ENCODE results near the gene SPATA18. TPM values are rescaled to one million over a fixed set of nuclear protein-coding genes. Genes with fewer than 3 reads are reported as not detected.

SPATA18 gene
- polyA plus RNA-seq, 2 of the 4 experiments (the other 2 are of a cell fraction), result 4.3 to 6.7 TPM

GRCh38 chr4:52110171-52110570, 59.1 kb downstream of the SPATA18 start:
- TF ChIP-seq NFE2L2 (conservative IDR thresholded peaks at IDR 0.05; ENCODE audit: low read length), result no peak
- no peak for TF ChIP-seq ESRRA (IDR thresholded peaks at IDR 0.05; ENCODE audit: borderline replicate concordance, low read length)
- ChIA-PET POLR2A (no interaction called here), CTCF (no interaction called here)
- FAIRE-seq (no peak), DNase-seq (ENCODE audit: low read depth in 1 of 2, low spot score in 1 of 2) (no peak), ATAC-seq (no peak)
- no peak overlapping the region for H3K4me2 ChIP-seq
- H3K4me3 ChIP-seq, result no peak overlapping the region
- H3K4me1 ChIP-seq, result no peaks in the 10 kb centered on the region
- no peaks in the 10 kb centered on the region for H3K9me3 ChIP-seq
- H3K27ac ChIP-seq, result no peak overlapping the region
- WGBS (ENCODE audit: missing lambda C conversion rate), result 50% methylated on average over 1 of the region's 1 CpG

GRCh38 chr4:52111995-52112394, 60.9 kb downstream of the SPATA18 start:
- no peak overlapping the region for H3K27ac ChIP-seq
- WGBS (ENCODE audit: missing lambda C conversion rate), result 5% methylated on average over 1 of the region's 1 CpG
- POLR2A ChIA-PET, result no interaction called here
- no peaks in the 10 kb centered on the region for H3K4me1 ChIP-seq
- CTCF ChIA-PET, result no interaction called here
- no peak overlapping the region for H3K4me2 ChIP-seq
- no peak for FAIRE-seq
- no peak overlapping the region for H3K4me3 ChIP-seq
- no peak for DNase-seq (ENCODE audit: low read depth in 1 of 2, low spot score in 1 of 2)
- H3K9me3 ChIP-seq, result no peaks in the 10 kb centered on the region
- TF ChIP-seq POLR2AphosphoS2 (conservative IDR thresholded peaks at IDR 0.05; ENCODE audit: low read length), result no peak
- no peak for TF ChIP-seq HOXA7 (CRISPR knock-in tag; IDR thresholded peaks at IDR 0.05)
- no peak for TF ChIP-seq USF2 (IDR thresholded peaks at IDR 0.05)
- no peak for TF ChIP-seq HOXB5 (CRISPR knock-in tag; IDR thresholded peaks at IDR 0.05)
- TF ChIP-seq KDM5A (IDR thresholded peaks at IDR 0.05), result no peak
- no peak for TF ChIP-seq NR3C1 (IDR thresholded peaks at IDR 0.05)
- no peak for TF ChIP-seq HEYL (CRISPR knock-in tag; IDR thresholded peaks at IDR 0.05)
- no peak for TF ChIP-seq FOXS1 (CRISPR knock-in tag; IDR thresholded peaks at IDR 0.05)
- TF ChIP-seq E2F6 (IDR thresholded peaks at IDR 0.05; ENCODE audit: borderline replicate concordance, low read depth), result no peak
- TF ChIP-seq NPAS2 (CRISPR knock-in tag; IDR thresholded peaks at IDR 0.05; ENCODE audit: borderline replicate concordance), result no peak
- TF ChIP-seq ZNF302 (CRISPR knock-in tag; IDR thresholded peaks at IDR 0.05), result no peak
- no peak for TF ChIP-seq MAFK (IDR thresholded peaks at IDR 0.05; ENCODE audit: partially characterized antibody)
- no peak for TF ChIP-seq RFX5 (IDR thresholded peaks at IDR 0.05)
- no peak for TF ChIP-seq REST (IDR thresholded peaks at IDR 0.05)
- TF ChIP-seq FOSL2 (IDR thresholded peaks at IDR 0.05), result no peak
- no peak for TF ChIP-seq FOSL2 (CRISPR knock-in tag; IDR thresholded peaks at IDR 0.05)
- TF ChIP-seq RAD21 (conservative IDR thresholded peaks at IDR 0.05 in 1 of 2, IDR thresholded peaks at IDR 0.05 in 1 of 2), result no peak
- TF ChIP-seq HDAC2 (IDR thresholded peaks at IDR 0.05), result no peak
- no peak for TF ChIP-seq HOXB13 (CRISPR knock-in tag; IDR thresholded peaks at IDR 0.05; ENCODE audit: low read depth)
- TF ChIP-seq MAX (IDR thresholded peaks at IDR 0.05), result no peak
- ATAC-seq, result no peak
